Skeletal muscle tissue (tissue), 4 donors: Measurements from ENCODE around the gene SPIB. TPM values are rescaled to one million over a fixed set of nuclear protein-coding genes. Genes with fewer than 3 reads are reported as not detected.
A peak's percentile ranks its signal among the peaks of the same experiment; 100 is the strongest.

Experiments
- H3K27ac ChIP-seq: one replicate; pipeline ENCODE4 v1.7.0; 2013; ENCODE audit warnings: mild to moderate bottlenecking, low read depth, low read length, inconsistent platforms
- H3K27me3 ChIP-seq, 3 donors: one replicate each; pipeline ENCODE4 v1.7.0; 2013; ENCODE audit warnings: low read length in 3 of 3; ENCODE audit not compliant: control insufficient read depth in 3 of 3, insufficient read depth in 3 of 3
- H3K36me3 ChIP-seq, 3 donors: one replicate each; pipeline ENCODE4 v1.7.0; 2013; ENCODE audit warnings: low read length in 3 of 3; ENCODE audit not compliant: control insufficient read depth in 3 of 3, insufficient read depth in 3 of 3
- H3K4me1 ChIP-seq, 3 donors: one replicate each; pipeline ENCODE4 v1.7.0; 2013; ENCODE audit warnings: low read length in 3 of 3, mild to moderate bottlenecking in 3 of 3; ENCODE audit not compliant: control insufficient read depth in 3 of 3, insufficient read depth in 3 of 3
- H3K4me3 ChIP-seq, 3 donors: one replicate each; pipeline ENCODE4 v1.7.0; 2013; ENCODE audit warnings: low read length in 3 of 3
- H3K9ac ChIP-seq, 3 donors: one replicate each; pipeline ENCODE4 v1.7.0; 2013; ENCODE audit warnings: low read length in 3 of 3, mild to moderate bottlenecking in 3 of 3, moderate library complexity in 2 of 3, low read depth in 1 of 3
- H3K9me3 ChIP-seq, 3 donors: one replicate each; pipeline ENCODE4 v1.7.0; 2013; ENCODE audit warnings: low read length in 3 of 3; ENCODE audit not compliant: control insufficient read depth in 3 of 3
- total RNA-seq: library from RNA; depleted of rRNA; stranded (reverse); fragments of >200 nt; gene quantifications from one replicate; pipeline ENCODE4 v1.2.3, GENCODE V29; 2014
- donor health status: Osteomylitis.

The SPIB gene
- total RNA-seq, 1 donor from 2014 or later = under 0.01 TPM

- Histone ChIP-seq H3K4me1 (peaks cover 15 to 33% (median 17%) of the 10 kb centered on the region in 3 donors), H3K9me3 (no peaks in the 10 kb centered on the region), H3K4me3 (peak within 1 kb of the TSS; percentile 92 to 98 (median 97)), H3K27ac (peak within 1 kb of the TSS; percentile 70), H3K27me3 (no peaks in the 10 kb centered on the region), H3K36me3 (peaks cover 29 to 31% (median 30%) of the 10 kb centered on the region in 3 donors), H3K9ac (peak within 1 kb of the TSS; percentile 91 to 96 (median 92))
Observed at GRCh38 chr19:50476224-50476906, 57.6 kb downstream of the SPIB start, which contains the start of the genes EMC10 and GARIN5A. Gene EMC10, plus strand, starts transcription at chr19:50476507. Its CDS starts 38 bp downstream, at chr19:50476545. Gene GARIN5A, minus strand, starts transcription at chr19:50476848. Its CDS starts 460 bp downstream, at chr19:50476388.

DNA sequence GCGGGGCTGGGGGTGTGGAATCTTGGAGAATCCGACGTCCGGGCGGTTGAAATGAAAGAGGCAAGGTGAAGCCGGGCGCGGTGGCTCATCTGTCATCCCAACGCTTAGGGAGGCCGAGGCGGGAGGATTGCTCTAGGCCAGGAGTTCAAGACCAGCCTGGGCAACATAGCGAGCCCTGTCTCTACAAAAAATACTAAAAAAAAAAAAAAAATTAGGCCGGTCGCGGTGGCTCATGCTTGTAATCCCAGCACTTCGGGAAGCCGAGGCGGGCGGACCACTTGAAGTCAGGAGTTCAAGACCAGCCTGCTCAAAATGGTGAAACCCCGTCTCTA lies 58.1 kb downstream of the SPIB start:
- peaks cover 15 to 33% (median 17%) of the 10 kb centered on the region in 3 donors for H3K4me1 ChIP-seq
- H3K4me3 ChIP-seq = peak overlapping the region; percentile 92 to 98 (median 97)
- peak overlapping the region; percentile 70 for H3K27ac ChIP-seq
- peaks cover 29 to 33% (median 31%) of the 10 kb centered on the region in 3 donors for H3K36me3 ChIP-seq
- H3K9ac ChIP-seq = peak overlapping the region; percentile 91 to 96 (median 92)
- H3K27me3 ChIP-seq = no peaks in the 10 kb centered on the region
- H3K9me3 ChIP-seq = no peaks in the 10 kb centered on the region

DNA sequence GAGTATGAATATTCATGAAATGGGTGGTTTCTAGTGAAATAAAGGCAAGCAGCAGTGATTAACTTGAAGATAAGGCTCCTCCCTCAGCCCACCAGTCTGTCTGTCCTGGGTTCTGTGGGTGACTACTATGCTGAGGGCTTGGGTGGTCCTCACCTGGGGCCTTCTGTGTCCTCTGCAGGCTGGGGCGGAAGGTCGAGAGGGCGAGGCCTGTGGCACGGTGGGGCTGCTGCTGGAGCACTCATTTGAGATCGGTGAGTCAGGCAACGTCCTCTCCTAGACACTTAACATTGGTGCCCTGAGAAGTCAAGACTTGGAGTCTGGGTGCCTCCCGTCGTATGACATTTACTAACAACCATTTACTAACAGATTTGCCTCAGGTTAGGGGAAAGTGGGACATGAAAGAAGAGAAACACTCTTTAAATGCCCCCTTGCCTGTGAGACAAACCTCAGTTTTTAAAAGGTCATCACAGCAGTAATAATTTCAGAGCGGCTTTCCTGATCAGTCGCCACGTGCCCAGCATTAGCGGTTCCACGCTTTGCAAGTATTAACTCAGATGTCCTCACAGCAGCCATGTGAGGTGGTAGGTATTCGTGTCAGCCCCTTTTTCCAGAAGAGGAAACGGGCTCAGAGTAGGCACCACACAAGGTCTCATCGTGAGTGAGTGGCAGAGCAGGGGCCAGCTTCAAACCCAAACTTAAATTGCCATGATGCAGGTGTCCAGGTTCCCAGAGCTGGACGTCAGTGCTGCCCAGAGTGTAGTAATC lies 59.2 kb downstream of the SPIB start:
- Histone ChIP-seq H3K27ac (no peak overlapping the region), H3K4me3 (peak overlapping the region in 1 of 3 donors; percentile 52), H3K36me3 (peaks cover 29 to 35% (median 35%) of the 10 kb centered on the region in 3 donors), H3K27me3 (no peaks in the 10 kb centered on the region), H3K4me1 (peaks cover 15 to 33% (median 17%) of the 10 kb centered on the region in 3 donors), H3K9me3 (no peaks in the 10 kb centered on the region), H3K9ac (peak overlapping the region in 2 of 3 donors; percentile 42 to 91)

- H3K4me1 ChIP-seq = peaks cover 15 to 38% (median 17%) of the 10 kb centered on the region in 3 donors
- H3K27ac ChIP-seq = no peak overlapping the region
- peaks cover 29 to 37% (median 37%) of the 10 kb centered on the region in 3 donors for H3K36me3 ChIP-seq
- no peaks in the 10 kb centered on the region for H3K9me3 ChIP-seq
- H3K4me3 ChIP-seq = no peak overlapping the region
- H3K27me3 ChIP-seq = no peaks in the 10 kb centered on the region
- peak overlapping the region in 1 of 3 donors; percentile 45 for H3K9ac ChIP-seq
Observed at GRCh38 chr19:50478901-50479715, 60.4 kb downstream of the SPIB start.

DNA sequence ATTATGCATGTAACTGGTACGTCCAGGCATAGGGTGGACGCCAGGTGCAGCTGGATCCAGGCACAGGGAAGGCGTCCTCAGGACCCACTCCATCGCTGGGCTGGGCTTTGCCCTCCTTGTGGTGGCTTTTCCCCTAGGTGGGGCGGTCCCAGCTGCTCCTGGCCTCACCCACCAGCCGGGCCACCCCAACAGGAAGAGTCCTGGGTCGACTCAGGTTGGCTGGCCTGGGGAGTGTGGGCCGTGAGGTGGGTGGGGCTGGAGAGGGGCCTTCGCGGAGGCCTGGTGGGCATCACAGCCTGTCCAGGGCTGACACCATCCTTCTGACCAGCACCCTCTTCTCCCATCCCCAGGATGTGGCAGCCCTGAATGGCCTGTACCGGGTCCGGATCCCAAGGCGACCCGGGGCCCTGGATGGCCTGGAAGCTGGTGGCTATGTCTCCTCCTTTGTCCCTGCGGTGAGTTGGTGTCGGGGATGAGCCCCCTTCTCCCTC lies 61.1 kb downstream of the SPIB start:
- Histone ChIP-seq H3K9me3 (no peaks in the 10 kb centered on the region), H3K9ac (peak overlapping the region in 1 of 3 donors; percentile 45), H3K4me3 (no peak overlapping the region), H3K4me1 (peaks cover 15 to 38% (median 17%) of the 10 kb centered on the region in 3 donors), H3K36me3 (peaks cover 29 to 39% (median 38%) of the 10 kb centered on the region in 3 donors), H3K27me3 (no peaks in the 10 kb centered on the region), H3K27ac (no peak overlapping the region)

GRCh38 chr19:50480281-50481111 lies 61.8 kb downstream of the SPIB start:
- Histone ChIP-seq H3K9me3 (no peaks in the 10 kb centered on the region), H3K4me3 (no peak overlapping the region), H3K27ac (no peak overlapping the region), H3K27me3 (no peaks in the 10 kb centered on the region), H3K36me3 (peaks cover 29 to 39% (median 38%) of the 10 kb centered on the region in 3 donors), H3K9ac (no peak overlapping the region), H3K4me1 (peaks cover 15 to 38% (median 17%) of the 10 kb centered on the region in 3 donors)

Other genes with a start within 250 kb of the SPIB start
- gene MYH14, start 215.3 kb upstream of the SPIB start, total RNA-seq = 30.3 TPM
- gene KCNC3, start 89.6 kb upstream of the SPIB start, total RNA-seq = under 0.01 TPM
- gene NAPSA, start 53.3 kb upstream of the SPIB start, total RNA-seq = not detected
- gene NR1H2, start 42.5 kb upstream of the SPIB start, total RNA-seq = 32.9 TPM
- 19.8 TPM for gene POLD1, start 34.6 kb upstream of the SPIB start, total RNA-seq
- 119 TPM for gene MYBPC2, start 14.0 kb downstream of the SPIB start, total RNA-seq
- gene EMC10, start 57.6 kb downstream of the SPIB start, total RNA-seq = 29.2 TPM
- gene GARIN5A, start 57.9 kb downstream of the SPIB start, total RNA-seq = 0.52 TPM
- gene JOSD2, start 92.3 kb downstream of the SPIB start, total RNA-seq = 13.0 TPM
- gene ASPDH, start 95.0 kb downstream of the SPIB start, total RNA-seq = not detected
- gene LRRC4B, start 149.5 kb downstream of the SPIB start, total RNA-seq = 5.2 TPM
- not detected for gene SYT3, start 220.9 kb downstream of the SPIB start, total RNA-seq
- not detected for gene C19orf81, start 230.5 kb downstream of the SPIB start, total RNA-seq